HUES48 (cell line): ENCODE data around the gene WRAP53.

Experiments
- H3K27ac ChIP-seq: one replicate; pipeline ENCODE4 v1.7.0; 2013; ENCODE audit warnings: low read depth, low read length, inconsistent platforms
- H3K27me3 ChIP-seq: 2 replicates; pipeline ENCODE4 v1.6.1; 2013; ENCODE audit warnings: mild to moderate bottlenecking, low read length; ENCODE audit not compliant: control insufficient read depth, insufficient read depth
- H3K36me3 ChIP-seq: 2 replicates; pipeline ENCODE4 v1.6.1; 2013; ENCODE audit warnings: low read length; ENCODE audit not compliant: control insufficient read depth, insufficient read depth
- H3K4me1 ChIP-seq: 2 replicates; pipeline ENCODE4 v1.6.1; 2013; ENCODE audit warnings: mild to moderate bottlenecking, low read length; ENCODE audit not compliant: control insufficient read depth, insufficient read depth
- H3K4me3 ChIP-seq: 2 replicates; pipeline ENCODE4 v1.5.1; 2013; ENCODE audit warnings: mild to moderate bottlenecking, low read depth, low read length
- H3K9ac ChIP-seq: 2 replicates; pipeline ENCODE4 v1.6.1; 2013; ENCODE audit warnings: mild to moderate bottlenecking, low read depth, low read length, moderate library complexity
- H3K9me3 ChIP-seq: 2 replicates; pipeline ENCODE4 v1.6.1; 2013; ENCODE audit warnings: low read length; ENCODE audit not compliant: control insufficient read depth, insufficient read depth

WRAP53 gene

DNA sequence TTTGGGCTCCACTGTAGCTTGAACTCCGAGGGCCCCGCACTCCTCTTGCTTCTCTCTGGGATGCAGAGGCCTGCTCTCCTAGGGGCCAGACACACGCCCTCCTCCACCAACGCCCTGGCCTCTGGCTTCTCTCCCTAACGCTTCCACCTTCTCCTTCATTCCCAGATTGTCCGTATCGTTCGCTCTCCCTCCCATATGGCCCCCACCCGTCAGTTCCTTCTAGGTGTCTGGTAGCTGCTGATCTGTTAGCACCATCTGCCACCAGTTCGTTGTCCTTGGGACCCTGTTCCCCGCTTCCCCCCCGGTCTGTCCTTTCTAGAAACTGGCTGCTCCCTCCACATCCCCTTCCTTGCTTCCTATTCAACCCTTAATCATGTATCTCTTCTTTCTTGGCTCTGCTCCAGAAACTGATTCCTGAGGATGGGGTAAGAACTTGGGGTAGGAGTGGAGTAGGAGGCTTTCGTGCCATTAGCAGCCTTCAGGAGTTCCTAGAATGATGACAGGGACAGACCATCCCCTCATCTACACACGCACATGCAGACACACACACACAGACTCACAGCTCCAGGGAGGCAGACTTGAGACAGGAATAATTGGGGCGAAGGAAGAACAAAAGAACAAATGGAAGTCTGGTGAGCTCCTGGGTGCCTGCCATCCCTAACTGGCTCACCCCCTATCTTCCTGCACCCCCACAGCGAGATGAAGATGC, 33.3 kb upstream of the WRAP53 start:
- H3K9me3 ChIP-seq, result no peaks in the 10 kb centered on the region
- peaks cover 17% of the 10 kb centered on the region for H3K4me1 ChIP-seq
- no peaks in the 10 kb centered on the region for H3K36me3 ChIP-seq
- no peak overlapping the region for H3K4me3 ChIP-seq
- no peak overlapping the region for H3K9ac ChIP-seq
- no peak overlapping the region for H3K27ac ChIP-seq
- peaks cover 26% of the 10 kb centered on the region for H3K27me3 ChIP-seq

DNA sequence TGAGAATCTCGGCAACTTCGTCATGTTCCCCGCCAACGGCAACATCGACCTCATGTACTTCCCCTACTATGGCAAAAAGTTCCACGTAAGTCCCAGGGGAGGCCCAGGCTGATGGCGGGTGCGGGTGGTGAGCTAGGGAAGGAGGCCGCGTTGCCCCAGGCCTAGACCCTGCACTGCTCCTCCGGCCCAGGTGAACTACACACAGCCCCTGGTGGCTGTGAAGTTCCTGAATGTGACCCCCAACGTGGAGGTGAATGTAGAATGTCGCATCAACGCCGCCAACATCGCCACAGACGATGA, 32.8 kb upstream of the WRAP53 start:
- Histone ChIP-seq H3K9ac (no peak overlapping the region), H3K27ac (no peak overlapping the region)

DNA sequence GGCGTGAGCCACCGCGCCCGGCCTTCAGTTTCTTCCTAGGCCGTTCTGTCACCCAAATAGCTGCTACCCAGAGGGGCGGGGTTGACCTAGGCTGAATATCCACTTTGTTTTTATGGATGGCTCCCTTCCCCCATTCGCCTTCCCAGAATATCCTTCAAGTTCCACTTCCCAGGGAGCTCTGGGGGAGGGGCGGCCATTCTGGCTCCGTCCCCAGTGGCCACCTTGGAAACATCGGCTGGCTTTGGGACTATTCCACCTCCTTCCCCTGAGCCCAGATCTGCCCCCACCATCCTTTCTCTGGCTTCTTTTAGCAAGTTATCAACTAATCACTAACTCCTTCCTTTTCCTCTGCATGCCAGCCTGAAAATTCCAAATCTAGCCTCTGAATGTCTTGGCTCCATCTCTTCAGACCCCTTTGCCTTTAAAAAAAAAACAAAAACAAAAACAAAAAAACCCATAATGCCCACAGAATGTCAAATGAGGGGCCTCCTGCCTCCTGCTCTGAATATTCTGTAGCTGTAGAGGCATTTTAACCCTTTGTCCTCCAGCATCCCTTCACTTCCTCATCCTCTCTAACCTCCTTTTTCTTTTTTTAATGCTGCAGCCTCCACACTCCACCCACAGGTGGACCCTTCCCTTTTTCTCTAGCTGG, 31.2 kb upstream of the WRAP53 start:
- Histone ChIP-seq H3K27ac (peak overlapping the region; percentile 89), H3K4me1 (peaks cover 14% of the 10 kb centered on the region), H3K9ac (no peak overlapping the region), H3K27me3 (peaks cover 11% of the 10 kb centered on the region), H3K9me3 (no peaks in the 10 kb centered on the region), H3K36me3 (no peaks in the 10 kb centered on the region), H3K4me3 (peak overlapping the region; percentile 13)

More for the DNA sequence above, 32.8 kb upstream of the WRAP53 start:
- Histone ChIP-seq H3K9me3 (no peaks in the 10 kb centered on the region), H3K27me3 (peaks cover 24% of the 10 kb centered on the region), H3K4me1 (peaks cover 14% of the 10 kb centered on the region), H3K36me3 (no peaks in the 10 kb centered on the region), H3K4me3 (no peak overlapping the region)

DNA sequence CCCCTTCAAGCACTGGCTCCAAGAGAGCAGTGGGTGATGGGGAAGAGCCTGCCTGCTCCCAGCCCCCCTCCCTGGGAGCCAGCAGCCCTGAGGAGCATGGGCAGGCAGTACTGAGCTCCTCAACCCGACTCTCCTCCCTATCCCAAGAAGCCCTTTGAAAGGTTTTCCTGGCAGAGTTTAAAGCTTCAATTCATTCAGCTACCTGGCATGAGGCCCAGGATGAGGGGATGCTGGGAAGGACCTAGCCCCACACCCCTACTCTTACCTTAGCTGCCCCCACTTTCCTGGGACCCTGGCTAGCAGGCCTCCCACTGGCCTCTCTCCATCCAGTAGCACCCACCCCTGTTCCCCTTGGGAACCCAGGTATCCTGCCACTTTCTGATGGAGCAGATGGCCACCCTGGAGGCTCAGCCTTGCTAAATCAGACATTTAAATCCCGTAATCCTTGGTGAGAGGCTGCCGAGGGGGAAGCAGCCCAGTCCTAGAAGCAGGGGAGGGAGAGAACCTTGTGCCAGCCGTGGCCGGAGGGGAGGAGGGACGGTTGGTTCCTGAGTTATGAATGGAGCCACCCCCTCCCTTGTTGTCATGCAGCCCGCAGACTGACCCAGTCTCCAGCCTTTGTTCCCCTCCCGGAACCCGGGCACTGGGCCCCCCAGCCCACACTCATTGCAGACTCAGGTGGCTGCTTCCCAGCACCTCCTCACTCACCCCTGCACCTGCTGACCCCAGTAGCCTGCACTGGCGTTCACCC, 20.4 kb upstream of the WRAP53 start:
- Histone ChIP-seq H3K27ac (peak overlapping the region; percentile 14), H3K27me3 (no peaks in the 10 kb centered on the region), H3K36me3 (peaks cover 63% of the 10 kb centered on the region), H3K9me3 (no peaks in the 10 kb centered on the region), H3K9ac (no peak overlapping the region), H3K4me1 (no peaks in the 10 kb centered on the region), H3K4me3 (no peak overlapping the region)

DNA sequence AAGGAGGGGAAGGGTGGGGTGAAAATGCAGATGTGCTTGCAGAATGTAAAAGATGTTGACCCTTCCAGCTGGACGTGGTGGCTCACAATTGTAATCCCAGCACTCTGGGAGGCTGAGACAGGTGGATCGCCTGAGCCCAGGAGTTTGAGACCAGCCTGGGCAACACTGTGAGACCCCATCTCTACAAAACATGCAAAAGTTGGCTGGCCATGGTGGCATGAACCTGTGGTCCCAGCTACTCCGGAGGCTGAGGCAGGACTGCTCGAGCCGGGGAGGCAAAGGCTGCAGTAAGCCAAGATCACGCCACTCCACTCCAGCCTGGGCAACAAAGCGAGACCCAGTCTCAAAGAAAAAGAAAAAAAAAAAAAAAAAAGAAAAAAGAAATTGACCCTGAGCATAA, 19.8 kb upstream of the WRAP53 start:
- H3K9ac ChIP-seq, result no peak overlapping the region
- peaks cover 70% of the 10 kb centered on the region for H3K36me3 ChIP-seq
- no peak overlapping the region for H3K27ac ChIP-seq
- H3K4me1 ChIP-seq, result no peaks in the 10 kb centered on the region
- H3K4me3 ChIP-seq, result no peak overlapping the region
- H3K9me3 ChIP-seq, result no peaks in the 10 kb centered on the region; the same call in 1 of the 2 replicates
- H3K27me3 ChIP-seq, result no peaks in the 10 kb centered on the region

DNA sequence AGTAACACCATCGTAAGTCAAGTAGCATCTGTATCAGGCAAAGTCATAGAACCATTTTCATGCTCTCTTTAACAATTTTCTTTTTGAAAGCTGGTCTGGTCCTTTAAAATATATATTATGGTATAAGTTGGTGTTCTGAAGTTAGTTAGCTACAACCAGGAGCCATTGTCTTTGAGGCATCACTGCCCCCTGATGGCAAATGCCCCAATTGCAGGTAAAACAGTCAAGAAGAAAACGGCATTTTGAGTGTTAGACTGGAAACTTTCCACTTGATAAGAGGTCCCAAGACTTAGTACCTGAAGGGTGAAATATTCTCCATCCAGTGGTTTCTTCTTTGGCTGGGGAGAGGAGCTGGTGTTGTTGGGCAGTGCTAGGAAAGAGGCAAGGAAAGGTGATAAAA, 15.0 kb upstream of the WRAP53 start:
- Histone ChIP-seq H3K36me3 (peaks cover 74% of the 10 kb centered on the region), H3K4me1 (peaks cover 16% of the 10 kb centered on the region), H3K27me3 (no peaks in the 10 kb centered on the region), H3K4me3 (no peak overlapping the region), H3K9ac (no peak overlapping the region), H3K9me3 (peaks cover 3% of the 10 kb centered on the region; the same call in 1 of the 2 replicates), H3K27ac (no peak overlapping the region)

DNA sequence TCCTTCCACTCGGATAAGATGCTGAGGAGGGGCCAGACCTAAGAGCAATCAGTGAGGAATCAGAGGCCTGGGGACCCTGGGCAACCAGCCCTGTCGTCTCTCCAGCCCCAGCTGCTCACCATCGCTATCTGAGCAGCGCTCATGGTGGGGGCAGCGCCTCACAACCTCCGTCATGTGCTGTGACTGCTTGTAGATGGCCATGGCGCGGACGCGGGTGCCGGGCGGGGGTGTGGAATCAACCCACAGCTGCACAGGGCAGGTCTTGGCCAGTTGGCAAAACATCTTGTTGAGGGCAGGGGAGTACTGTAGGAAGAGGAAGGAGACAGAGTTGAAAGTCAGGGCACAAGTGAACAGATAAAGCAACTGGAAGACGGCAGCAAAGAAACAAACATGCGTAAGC, 13.3 kb upstream of the WRAP53 start:
- Histone ChIP-seq H3K27ac (no peak overlapping the region), H3K27me3 (no peaks in the 10 kb centered on the region), H3K36me3 (peaks cover 57% of the 10 kb centered on the region), H3K4me1 (peaks cover 19% of the 10 kb centered on the region), H3K4me3 (no peak overlapping the region), H3K9ac (no peak overlapping the region), H3K9me3 (peaks cover 3% of the 10 kb centered on the region; the same call in 1 of the 2 replicates)

DNA sequence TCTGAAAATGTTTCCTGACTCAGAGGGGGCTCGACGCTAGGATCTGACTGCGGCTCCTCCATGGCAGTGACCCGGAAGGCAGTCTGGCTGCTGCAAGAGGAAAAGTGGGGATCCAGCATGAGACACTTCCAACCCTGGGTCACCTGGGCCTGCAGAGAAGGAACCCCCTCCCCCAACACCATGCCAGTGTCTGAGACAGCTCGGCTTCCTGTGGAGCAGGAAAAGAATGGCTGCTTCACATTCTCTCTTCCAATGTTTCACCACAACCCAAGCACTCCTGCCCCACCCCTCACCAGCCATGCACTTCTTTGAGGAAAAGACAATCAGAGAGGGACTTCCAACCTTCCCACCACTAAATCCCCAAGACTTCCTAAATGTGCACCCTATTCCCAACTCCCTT, 11.7 kb upstream of the WRAP53 start:
- no peaks in the 10 kb centered on the region for H3K27me3 ChIP-seq
- peaks cover 3% of the 10 kb centered on the region; the same call in 1 of the 2 replicates for H3K9me3 ChIP-seq
- H3K27ac ChIP-seq, result peak overlapping the region; percentile 77
- H3K4me1 ChIP-seq, result peaks cover 19% of the 10 kb centered on the region
- H3K9ac ChIP-seq, result peak overlapping the region; percentile 45; the same call in 1 of the 2 replicates
- peak overlapping the region; percentile 51 for H3K4me3 ChIP-seq
- peaks cover 41% of the 10 kb centered on the region for H3K36me3 ChIP-seq

DNA sequence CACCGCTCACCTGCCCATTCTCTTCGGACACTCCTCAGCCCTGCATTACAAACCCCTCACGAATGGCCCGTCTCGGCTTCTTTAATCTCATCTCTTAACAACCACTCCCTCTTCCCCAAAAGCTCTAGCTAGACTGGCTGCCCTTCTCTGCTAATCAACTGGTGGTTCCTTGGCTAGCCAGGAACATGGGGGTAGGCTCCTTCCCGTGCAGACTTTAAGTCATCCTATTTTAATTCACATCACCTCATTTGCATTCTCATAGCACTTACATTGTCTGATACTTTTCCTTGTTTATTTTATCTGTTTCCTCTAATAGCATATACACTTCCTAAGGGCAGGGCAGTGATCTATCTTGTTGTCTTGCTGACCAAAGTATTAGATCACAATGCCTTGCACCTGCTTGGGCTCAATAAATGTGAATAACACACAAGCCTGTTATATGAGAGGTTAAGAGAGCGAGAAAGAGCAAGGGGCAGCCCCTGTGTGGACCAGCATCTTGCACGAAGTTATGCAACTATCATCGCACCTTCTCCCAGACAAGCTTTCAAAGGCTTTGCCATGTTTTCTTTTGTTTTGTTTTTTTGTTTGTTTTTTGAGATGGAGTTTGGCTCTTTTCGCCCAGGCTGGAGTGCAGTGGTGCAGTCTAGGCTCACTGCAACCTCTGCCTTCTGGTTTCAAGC, 10.7 kb upstream of the WRAP53 start:
- Histone ChIP-seq H3K9ac (0 out of 2 replicates have a peak overlapping the region, but pooled peaks have one; percentile 45), H3K9me3 (peaks cover 3% of the 10 kb centered on the region; the same call in 1 of the 2 replicates), H3K4me3 (peak overlapping the region; percentile 51; the same call in 1 of the 2 replicates), H3K27me3 (no peaks in the 10 kb centered on the region), H3K4me1 (peaks cover 19% of the 10 kb centered on the region), H3K36me3 (peaks cover 34% of the 10 kb centered on the region), H3K27ac (peak overlapping the region; percentile 77)

DNA sequence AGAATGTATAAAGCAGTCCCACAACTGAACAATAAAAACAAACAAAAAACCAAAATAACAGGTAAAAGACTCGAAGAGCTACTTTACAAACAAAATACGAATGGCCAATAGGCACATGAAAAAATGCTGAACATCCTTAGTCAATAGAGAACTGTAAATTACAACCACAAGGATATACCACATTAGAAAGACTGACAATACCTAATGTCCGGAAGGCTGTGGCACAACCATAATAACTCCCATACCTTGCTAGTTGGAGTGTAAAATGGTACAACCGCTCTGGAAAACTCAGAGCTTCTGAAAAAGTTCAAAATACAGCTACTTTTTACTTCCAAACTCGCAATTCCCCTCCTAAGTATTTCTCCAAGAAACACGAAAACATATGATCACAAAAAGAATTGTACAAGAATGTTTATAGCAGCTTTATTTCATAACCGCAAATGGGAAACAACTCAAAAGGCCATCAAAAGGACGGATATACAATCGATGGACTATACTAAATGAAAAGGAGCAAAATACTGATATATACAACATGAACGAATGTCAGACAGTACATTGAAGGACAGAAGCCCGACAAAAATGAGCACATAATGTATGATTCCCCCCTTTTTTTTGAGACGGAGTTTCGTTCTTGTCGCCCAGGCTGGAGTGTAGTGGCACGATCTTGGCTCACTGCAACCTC, 3.3 kb upstream of the WRAP53 start:
- Histone ChIP-seq H3K9ac (peak overlapping the region; percentile 98), H3K4me1 (peaks cover 14% of the 10 kb centered on the region), H3K36me3 (peaks cover 20% of the 10 kb centered on the region), H3K27me3 (no peaks in the 10 kb centered on the region), H3K27ac (peak overlapping the region; percentile 99), H3K4me3 (peak overlapping the region; percentile 97), H3K9me3 (no peaks in the 10 kb centered on the region)
